ENCODE measurements around the gene PRLH.

PRLH gene

GRCh38 chr2:237566401-237567235 is at the start of gene PRLH:
PRLH (plus strand) TSS chr2:237566574; CDS start chr2:237566574, 0 bp downstream.
- in situ Hi-C loops (cut with HindIII; ENCODE audit: low sequenced_read_pairs) = no loop called here

GRCh38 chr2:237517163-237517562 is 49.2 kb upstream of the PRLH start:
- in situ Hi-C loops (cut with HindIII; ENCODE audit: low sequenced_read_pairs) = no loop called here

- in situ Hi-C loops (cut with HindIII; ENCODE audit: low sequenced_read_pairs) = no loop called here
These were observed 48.4 kb upstream of the PRLH start for GRCh38 chr2:237517990-237518389.

- in situ Hi-C loops (cut with HindIII; ENCODE audit: low sequenced_read_pairs) = no loop called here
These were observed 46.7 kb upstream of the PRLH start for GRCh38 chr2:237519506-237520245.

- in situ Hi-C loops (cut with HindIII; ENCODE audit: low sequenced_read_pairs) = no loop called here
These were observed 46.1 kb upstream of the PRLH start for GRCh38 chr2:237520290-237520689.

GRCh38 chr2:237524631-237525030 is 41.7 kb upstream of the PRLH start:
- in situ Hi-C loops (cut with HindIII; ENCODE audit: low sequenced_read_pairs) = no loop called here

- in situ Hi-C loops (cut with HindIII; ENCODE audit: low sequenced_read_pairs) = no loop called here
These were observed 40.7 kb upstream of the PRLH start for GRCh38 chr2:237525559-237526157.

GRCh38 chr2:237527233-237527632 is 39.1 kb upstream of the PRLH start:
- in situ Hi-C loops (cut with HindIII; ENCODE audit: low sequenced_read_pairs) = no loop called here

- in situ Hi-C loops (cut with HindIII; ENCODE audit: low sequenced_read_pairs) = no loop called here
These were observed 38.6 kb upstream of the PRLH start for GRCh38 chr2:237527766-237528165.

- in situ Hi-C loops (cut with HindIII; ENCODE audit: low sequenced_read_pairs) = no loop called here
These were observed 36.6 kb upstream of the PRLH start for GRCh38 chr2:237529452-237530402.

- in situ Hi-C loops (cut with HindIII; ENCODE audit: low sequenced_read_pairs) = no loop called here
These were observed 35.6 kb upstream of the PRLH start for GRCh38 chr2:237530472-237531433.

- in situ Hi-C loops (cut with HindIII; ENCODE audit: low sequenced_read_pairs) = no loop called here
These were observed 34.2 kb upstream of the PRLH start for GRCh38 chr2:237532160-237532559.

- in situ Hi-C loops (cut with HindIII; ENCODE audit: low sequenced_read_pairs) = no loop called here
These were observed 32.7 kb upstream of the PRLH start for GRCh38 chr2:237533668-237534161.

- in situ Hi-C loops (cut with HindIII; ENCODE audit: low sequenced_read_pairs) = no loop called here
These were observed 32.0 kb upstream of the PRLH start for GRCh38 chr2:237534380-237534779.

GRCh38 chr2:237535385-237536082 is 30.8 kb upstream of the PRLH start:
- in situ Hi-C loops (cut with HindIII; ENCODE audit: low sequenced_read_pairs) = no loop called here

GRCh38 chr2:237536083-237536415 is 30.3 kb upstream of the PRLH start:
- in situ Hi-C loops (cut with HindIII; ENCODE audit: low sequenced_read_pairs) = no loop called here

- in situ Hi-C loops (cut with HindIII; ENCODE audit: low sequenced_read_pairs) = no loop called here
These were observed 29.8 kb upstream of the PRLH start for GRCh38 chr2:237536617-237537016.

GRCh38 chr2:237538001-237538720 is 28.2 kb upstream of the PRLH start:
- in situ Hi-C loops (cut with HindIII; ENCODE audit: low sequenced_read_pairs) = no loop called here
